ENCODE measurements around the gene RBM20. TPM values are rescaled to one million over a fixed set of nuclear protein-coding genes. Genes with fewer than 3 reads are reported as not detected.

The RBM20 gene
- total RNA-seq, 1 experiment from 2014 or later, result 0.11 TPM

DNA sequence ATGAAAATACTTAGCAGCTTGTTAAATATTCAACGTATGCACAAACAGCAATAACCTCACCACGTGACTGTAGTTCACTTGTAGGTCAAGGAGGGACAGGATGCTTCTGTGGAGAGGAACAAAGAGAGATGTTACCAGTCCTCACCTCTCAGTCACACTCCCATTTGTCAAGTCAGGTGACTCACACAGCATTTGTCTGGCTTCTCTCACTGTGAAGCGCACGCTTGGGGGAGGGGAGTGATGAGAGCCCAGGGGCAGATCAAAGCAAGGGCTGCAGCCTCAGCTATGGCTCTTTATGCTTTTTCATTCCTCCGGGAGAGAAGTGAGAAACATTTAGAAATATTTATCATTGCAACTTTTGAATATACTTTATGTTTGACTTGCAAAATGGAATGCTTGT is 2.9 kb upstream of the RBM20 start:
- no peaks in the 10 kb centered on the region for H3K9me2 ChIP-seq (ENCODE audit: insufficient read depth)
- no peaks in the 10 kb centered on the region; the same call in 1 of the 2 replicates for H3K27me3 ChIP-seq (ENCODE audit: insufficient read depth, low read depth)
- 0 out of 2 replicates have a peak overlapping the region, but pooled peaks have one; percentile 9 for H3K4me2 ChIP-seq
- H3K9me3 ChIP-seq (ENCODE audit: insufficient read depth, low read depth), result no peaks in the 10 kb centered on the region
- no peaks in the 10 kb centered on the region for H4K20me1 ChIP-seq (ENCODE audit: insufficient read depth)
- H2AFZ ChIP-seq, result no peak overlapping the region
- CTCF ChIA-PET, result no interaction called here
- H3K4me1 ChIP-seq (replicated peaks; ENCODE audit: insufficient read depth), result peaks cover 13% of the 10 kb centered on the region
- H3K79me2 ChIP-seq (ENCODE audit: low read depth), result no peaks in the 10 kb centered on the region
- no peak overlapping the region for H3K27ac ChIP-seq
- POLR2A ChIA-PET (ENCODE audit: unreplicated experiment), result interaction anchor here (0.6 kb wide), 1 partner anchor 17 kb away, joined by 3 read pairs; no protein-coding TSS in a partner anchor
- H3F3A ChIP-seq (ENCODE audit: insufficient read depth, low read depth), result 0 out of 2 replicates have a peak, but pooled peaks cover 3% of the 10 kb centered on the region
- peak in 1 of 2 experiments; percentile 35 for DNase-seq
- intact Hi-C loops (cut with micrococcal nuclease; ENCODE audit: unreplicated experiment), result no loop called here
- H3K4me3 ChIP-seq, result no peak overlapping the region
- no TSS peak for BruUV-seq (replicated peaks)
- TF ChIP-seq CTCF (conservative IDR thresholded peaks at IDR 0.05) (no peak), EZH2 (IDR thresholded peaks at IDR 0.05; ENCODE audit: low read depth) (no peak)
- H3K36me3 ChIP-seq (ENCODE audit: low read depth), result no peaks in the 10 kb centered on the region

GRCh38 chr10:110642204-110643034 is 1.7 kb upstream of the RBM20 start:
- Histone ChIP-seq H3K4me1 (replicated peaks; ENCODE audit: insufficient read depth) (peaks cover 13% of the 10 kb centered on the region), H4K20me1 (ENCODE audit: insufficient read depth) (no peaks in the 10 kb centered on the region), H3K27ac (no peak overlapping the region), H3K4me2 (no peak overlapping the region), H3K9me2 (ENCODE audit: insufficient read depth) (no peaks in the 10 kb centered on the region), H3K27me3 (ENCODE audit: insufficient read depth, low read depth) (no peaks in the 10 kb centered on the region; the same call in 1 of the 2 replicates), H3K79me2 (ENCODE audit: low read depth) (no peaks in the 10 kb centered on the region), H3K9me3 (ENCODE audit: insufficient read depth, low read depth) (no peaks in the 10 kb centered on the region), H3F3A (ENCODE audit: insufficient read depth, low read depth) (0 out of 2 replicates have a peak, but pooled peaks cover 1% of the 10 kb centered on the region), H3K4me3 (no peak overlapping the region), H2AFZ (no peak overlapping the region), H3K36me3 (ENCODE audit: low read depth) (no peaks in the 10 kb centered on the region)
- ChIA-PET CTCF (no interaction called here), POLR2A (ENCODE audit: unreplicated experiment) (no interaction called here)
- intact Hi-C loops (cut with micrococcal nuclease; ENCODE audit: unreplicated experiment), result no loop called here
- TF ChIP-seq EZH2 (IDR thresholded peaks at IDR 0.05; ENCODE audit: low read depth) (no peak), CTCF (conservative IDR thresholded peaks at IDR 0.05) (no peak)
- DNase-seq, result no peak
- no TSS peak for BruUV-seq (replicated peaks)

- Histone ChIP-seq H3K9me3 (ENCODE audit: insufficient read depth, low read depth) (no peaks in the 10 kb centered on the region), H3F3A (ENCODE audit: insufficient read depth, low read depth) (no peaks in the 10 kb centered on the region), H3K9me2 (ENCODE audit: insufficient read depth) (no peaks in the 10 kb centered on the region), H3K4me1 (replicated peaks; ENCODE audit: insufficient read depth) (peaks cover 13% of the 10 kb centered on the region), H2AFZ (no peak overlapping the region), H3K79me2 (ENCODE audit: low read depth) (no peaks in the 10 kb centered on the region), H3K36me3 (ENCODE audit: low read depth) (no peaks in the 10 kb centered on the region), H3K4me2 (peak overlapping the region; percentile 78; the same call in 1 of the 2 replicates), H3K4me3 (peak overlapping the region; percentile 56; the same call in 1 of the 2 replicates), H4K20me1 (ENCODE audit: insufficient read depth) (no peaks in the 10 kb centered on the region), H3K27me3 (ENCODE audit: insufficient read depth, low read depth) (no peaks in the 10 kb centered on the region; the same call in 1 of the 2 replicates), H3K27ac (no peak overlapping the region)
- ChIA-PET CTCF (no interaction called here), POLR2A (ENCODE audit: unreplicated experiment) (no interaction called here)
- TF ChIP-seq EZH2 (IDR thresholded peaks at IDR 0.05; ENCODE audit: low read depth) (no peak), CTCF (conservative IDR thresholded peaks at IDR 0.05) (no peak)
- DNase-seq, result no peak
- intact Hi-C loops (cut with micrococcal nuclease; ENCODE audit: unreplicated experiment), result no loop called here
- BruUV-seq (replicated peaks), result no TSS peak
Observed at GRCh38 chr10:110643035-110643652, 992 bp upstream of the RBM20 start.

All from PC-9 (cell line).